ENCODE measurements around the gene PEAR1.

DNA sequence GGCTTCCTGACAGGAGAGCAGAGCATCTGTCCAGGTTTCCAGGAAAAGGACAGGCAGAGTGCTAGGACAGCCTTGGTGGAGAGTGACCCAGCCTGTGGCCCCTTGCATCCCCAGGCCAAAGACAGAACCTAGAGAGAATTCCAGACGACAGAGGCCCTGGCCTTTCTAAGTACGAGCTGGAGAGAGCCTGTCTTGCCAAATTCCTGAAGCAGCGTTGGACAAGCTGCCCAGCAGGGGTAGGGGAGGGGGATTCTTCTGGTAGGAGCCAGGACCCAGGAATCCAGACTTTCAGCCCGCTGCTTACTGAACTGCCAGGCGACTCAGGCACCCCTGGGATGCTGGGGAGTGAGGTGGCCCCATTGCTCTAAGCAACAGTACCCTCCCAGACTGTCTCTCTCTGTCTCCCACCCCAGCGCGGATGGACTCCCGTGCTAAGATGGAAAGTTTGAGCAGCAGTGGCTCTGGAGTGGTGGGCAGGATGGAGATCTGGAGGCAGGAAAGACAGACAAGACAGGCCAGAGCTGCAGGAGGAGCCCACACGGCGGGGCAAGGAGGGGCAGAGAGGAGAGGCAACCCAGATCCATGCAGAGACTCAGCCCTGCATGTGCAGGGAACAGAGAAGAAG, 8.8 kb upstream of the PEAR1 start:
- TF ChIP-seq, protein P1, sequence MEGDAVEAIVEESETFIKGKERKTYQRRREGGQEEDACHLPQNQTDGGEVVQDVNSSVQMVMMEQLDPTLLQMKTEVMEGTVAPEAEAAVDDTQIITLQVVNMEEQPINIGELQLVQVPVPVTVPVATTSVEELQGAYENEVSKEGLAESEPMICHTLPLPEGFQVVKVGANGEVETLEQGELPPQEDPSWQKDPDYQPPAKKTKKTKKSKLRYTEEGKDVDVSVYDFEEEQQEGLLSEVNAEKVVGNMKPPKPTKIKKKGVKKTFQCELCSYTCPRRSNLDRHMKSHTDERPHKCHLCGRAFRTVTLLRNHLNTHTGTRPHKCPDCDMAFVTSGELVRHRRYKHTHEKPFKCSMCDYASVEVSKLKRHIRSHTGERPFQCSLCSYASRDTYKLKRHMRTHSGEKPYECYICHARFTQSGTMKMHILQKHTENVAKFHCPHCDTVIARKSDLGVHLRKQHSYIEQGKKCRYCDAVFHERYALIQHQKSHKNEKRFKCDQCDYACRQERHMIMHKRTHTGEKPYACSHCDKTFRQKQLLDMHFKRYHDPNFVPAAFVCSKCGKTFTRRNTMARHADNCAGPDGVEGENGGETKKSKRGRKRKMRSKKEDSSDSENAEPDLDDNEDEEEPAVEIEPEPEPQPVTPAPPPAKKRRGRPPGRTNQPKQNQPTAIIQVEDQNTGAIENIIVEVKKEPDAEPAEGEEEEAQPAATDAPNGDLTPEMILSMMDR (IDR thresholded peaks at IDR 0.05; ENCODE audit: insufficient read depth, low read length, poor library complexity, severe bottlenecking) = no peak
- TF ChIP-seq EZH2phosphoT487 (conservative IDR thresholded peaks at IDR 0.05; ENCODE audit: low read length) = no peak

Measured in SU-DHL-6 (cell line).